ENCODE measurements around the gene CAVIN1. TPM values are rescaled to one million over a fixed set of nuclear protein-coding genes. Genes with fewer than 3 reads are reported as not detected.

CAVIN1 gene
- total and polyA plus RNA-seq, 4 donors, result 110 to 277 (median 159) TPM

- peaks cover 9 to 14% (median 10%) of the 10 kb centered on the region in 5 donors for H3K4me1 ChIP-seq (ENCODE audit: control insufficient read depth in 5 of 5, insufficient read depth in 5 of 5, low read length in 5 of 5)
- peak overlapping the region; percentile 94 for H3K27ac ChIP-seq (ENCODE audit: low read depth in 1 of 2, low read length in 1 of 2)
- ATAC-seq (ENCODE audit: insufficient read depth, low FRiP score) (no peak), DNase-seq (peak; percentile 64 to 95 (median 94))
- H3K4me3 ChIP-seq, result peak overlapping the region; percentile 82
- TF ChIP-seq CTCF (IDR thresholded peaks at IDR 0.05; ENCODE audit: control extremely low read depth, extremely low read depth), result no peak
- no peaks in the 10 kb centered on the region for H3K9me3 ChIP-seq (ENCODE audit: control insufficient read depth in 4 of 4, insufficient read depth in 3 of 4, low read length in 3 of 4)
- no peaks in the 10 kb centered on the region for H3K27me3 ChIP-seq (ENCODE audit: control insufficient read depth in 3 of 3, insufficient read depth in 3 of 3, low read length in 2 of 3)
- peak overlapping the region; percentile 65 to 86 for H3K9ac ChIP-seq (ENCODE audit: insufficient read depth in 1 of 2, low read length in 2 of 2)
- 0 to 1% methylated on average over 8 of the region's 8 CpGs for WGBS, 2 donors
- H3K36me3 ChIP-seq (ENCODE audit: control insufficient read depth in 4 of 4, insufficient read depth in 4 of 4, low read length in 4 of 4), result peaks cover 0 to 4% (median 0%) of the 10 kb centered on the region in 4 donors
These were observed 36.0 kb downstream of the CAVIN1 start for GRCh38 chr17:42386777-42387657.

GRCh38 chr17:42381898-42382297 lies 41.2 kb downstream of the CAVIN1 start:
- no peak overlapping the region for H3K9ac ChIP-seq (ENCODE audit: insufficient read depth in 1 of 2, low read length in 2 of 2)
- H3K36me3 ChIP-seq (ENCODE audit: control insufficient read depth in 4 of 4, insufficient read depth in 4 of 4, low read length in 4 of 4), result peaks cover 0 to 2% (median 0%) of the 10 kb centered on the region in 4 donors
- peaks cover 10 to 24% (median 12%) of the 10 kb centered on the region in 5 donors for H3K4me1 ChIP-seq (ENCODE audit: control insufficient read depth in 5 of 5, insufficient read depth in 5 of 5, low read length in 5 of 5)
- no peak for ATAC-seq (ENCODE audit: insufficient read depth, low FRiP score)
- peak overlapping the region in 1 of 2 donors; percentile 25 for H3K27ac ChIP-seq (ENCODE audit: low read depth in 1 of 2, low read length in 1 of 2)
- H3K9me3 ChIP-seq (ENCODE audit: control insufficient read depth in 4 of 4, insufficient read depth in 3 of 4, low read length in 3 of 4), result no peaks in the 10 kb centered on the region
- WGBS, 2 donors, result 74 to 81% methylated on average over 3 of the region's 3 CpGs
- DNase-seq, result no peak
- H3K27me3 ChIP-seq (ENCODE audit: control insufficient read depth in 3 of 3, insufficient read depth in 3 of 3, low read length in 2 of 3), result no peaks in the 10 kb centered on the region
- no peak for TF ChIP-seq CTCF (IDR thresholded peaks at IDR 0.05; ENCODE audit: control extremely low read depth, extremely low read depth)
- no peak overlapping the region for H3K4me3 ChIP-seq

GRCh38 chr17:42380935-42381334 lies 42.1 kb downstream of the CAVIN1 start:
- 70 to 80% methylated on average over 3 of the region's 3 CpGs for whole genome bisulfite sequencing, 2 donors
- Histone ChIP-seq H3K27ac (ENCODE audit: low read depth in 1 of 2, low read length in 1 of 2) (no peak overlapping the region), H3K4me1 (ENCODE audit: control insufficient read depth in 5 of 5, insufficient read depth in 5 of 5, low read length in 5 of 5) (peaks cover 3 to 25% (median 5%) of the 10 kb centered on the region in 5 donors)

More at GRCh38 chr17:42380935-42381334, 42.1 kb downstream of the CAVIN1 start:
- H3K27me3 ChIP-seq (ENCODE audit: control insufficient read depth in 3 of 3, insufficient read depth in 3 of 3, low read length in 2 of 3), result no peaks in the 10 kb centered on the region
- H3K36me3 ChIP-seq (ENCODE audit: control insufficient read depth in 4 of 4, insufficient read depth in 4 of 4, low read length in 4 of 4), result peaks cover 0 to 2% (median 0%) of the 10 kb centered on the region in 4 donors
- no peaks in the 10 kb centered on the region for H3K9me3 ChIP-seq (ENCODE audit: control insufficient read depth in 4 of 4, insufficient read depth in 3 of 4, low read length in 3 of 4)
- DNase-seq (no peak), ATAC-seq (ENCODE audit: insufficient read depth, low FRiP score) (no peak)
- H3K4me3 ChIP-seq, result no peak overlapping the region
- no peak for TF ChIP-seq CTCF (IDR thresholded peaks at IDR 0.05; ENCODE audit: control extremely low read depth, extremely low read depth)
- no peak overlapping the region for H3K9ac ChIP-seq (ENCODE audit: insufficient read depth in 1 of 2, low read length in 2 of 2)

Data from lung (tissue), 12 donors.